OCI-LY1 (cell line): ENCODE data around the gene PRPF6.

ENCODE experiments used
- H2AFZ ChIP-seq: fragments of 200-600 bp; sonication (generic), shearing (Covaris generic); 2 replicates; pipeline ENCODE4 v1.6.0; 2014; ENCODE audit warnings: antibody characterized with exemption, mild to moderate bottlenecking, low read length
- H3F3A ChIP-seq: fragments of 200-600 bp; sonication (generic), shearing (Covaris generic); 2 replicates; pipeline ENCODE4 v1.6.0; 2014; ENCODE audit warnings: mild to moderate bottlenecking, antibody characterized with exemption, low read length, moderate library complexity; ENCODE audit not compliant: insufficient read depth
- H3K27ac ChIP-seq: fragments of 200-600 bp; sonication (generic); 2 replicates; pipeline ENCODE4 v1.5.1; 2014; ENCODE audit warnings: low read length, mixed run types, mild to moderate bottlenecking, low read depth; ENCODE audit not compliant: poor library complexity, severe bottlenecking
- H3K27me3 ChIP-seq: fragments of 200-600 bp; sonication (generic); 2 replicates; pipeline ENCODE4 v1.6.0; 2014; ENCODE audit warnings: antibody characterized with exemption, mild to moderate bottlenecking, low read length, moderate library complexity; ENCODE audit not compliant: insufficient read depth
- H3K36me3 ChIP-seq: fragments of 200-600 bp; sonication (generic); 2 replicates; pipeline ENCODE4 v1.6.1; 2014; ENCODE audit warnings: mild to moderate bottlenecking, antibody characterized with exemption, low read length, moderate library complexity, mixed read lengths; ENCODE audit not compliant: insufficient read depth
- H3K4me1 ChIP-seq: fragments of 200-600 bp; sonication (generic); 2 replicates; pipeline ENCODE4 v1.5.1; 2014; ENCODE audit warnings: mild to moderate bottlenecking, low read length, moderate library complexity; ENCODE audit not compliant: insufficient read depth, severe bottlenecking
- H3K4me2 ChIP-seq: fragments of 200-600 bp; sonication (generic), shearing (Covaris generic); 2 replicates; pipeline ENCODE4 v1.6.1; 2014; ENCODE audit warnings: low read length
- H3K4me3 ChIP-seq: fragments of 200-600 bp; sonication (generic); 2 replicates; pipeline ENCODE4 v1.5.1; 2014; ENCODE audit warnings: low read length, low read depth, mild to moderate bottlenecking, mixed read lengths; ENCODE audit not compliant: poor library complexity, severe bottlenecking
- H3K79me2 ChIP-seq: fragments of 200-600 bp; shearing (Covaris generic); 2 replicates; pipeline ENCODE4 v1.6.1; 2016; ENCODE audit warnings: mixed run types, low read length, mixed read lengths; ENCODE audit not compliant: insufficient read depth
- H3K9ac ChIP-seq: fragments of 200-600 bp; sonication (generic), shearing (Covaris generic); 2 replicates; pipeline ENCODE4 v1.6.1; 2014; ENCODE audit warnings: mild to moderate bottlenecking, low read length, mixed read lengths
- H3K9me2 ChIP-seq: fragments of 200-600 bp; sonication (generic), shearing (Covaris generic); 2 replicates; pipeline ENCODE4 v1.6.1; 2014; ENCODE audit warnings: low read depth, mild to moderate bottlenecking, low read length, mixed read lengths
- H3K9me3 ChIP-seq: fragments of 200-600 bp; shearing (Covaris generic); 2 replicates; pipeline ENCODE4 v1.6.1; 2014; ENCODE audit warnings: low read length, mixed read lengths
- H4K20me1 ChIP-seq: fragments of 200-600 bp; sonication (generic), shearing (Covaris generic); 2 replicates; pipeline ENCODE4 v1.6.0; 2016; ENCODE audit warnings: mild to moderate bottlenecking, low read length; ENCODE audit not compliant: insufficient read depth
- CTCF ChIP-seq: fragments of 200-600 bp; sonication (generic), shearing (Covaris generic); IDR thresholded peaks from 2 replicates; pipeline ENCODE4 v1.5.1; 2017; ENCODE audit warnings: mild to moderate bottlenecking, antibody characterized with exemption, low read length, moderate library complexity, mixed read lengths
- EZH2 ChIP-seq: fragments of 200-600 bp; sonication (generic), shearing (Covaris generic); IDR thresholded peaks from 2 replicates; pipeline ENCODE4 v1.8.0; 2017; ENCODE audit warnings: borderline replicate concordance, mixed run types, mild to moderate bottlenecking, antibody characterized with exemption, low read length, moderate library complexity, mixed read lengths

The PRPF6 gene

GRCh38 chr20:63942969-63943807, 37.7 kb upstream of the PRPF6 start:
- Histone ChIP-seq H3K4me3 (no peak overlapping the region), H3K9me2 (no peaks in the 10 kb centered on the region), H4K20me1 (no peaks in the 10 kb centered on the region), H3K9ac (no peak overlapping the region), H3F3A (no peaks in the 10 kb centered on the region), H3K27ac (no peak overlapping the region), H3K9me3 (no peaks in the 10 kb centered on the region), H3K27me3 (no peaks in the 10 kb centered on the region), H3K79me2 (no peaks in the 10 kb centered on the region), H3K4me1 (peaks cover 15% of the 10 kb centered on the region), H2AFZ (no peak overlapping the region), H3K36me3 (peaks cover 47% of the 10 kb centered on the region), H3K4me2 (no peak overlapping the region)
- TF ChIP-seq EZH2 = no peak
- TF ChIP-seq CTCF = no peak

- no peaks in the 10 kb centered on the region for H3K9me2 ChIP-seq
- peaks cover 45% of the 10 kb centered on the region for H3K36me3 ChIP-seq
- H3K27me3 ChIP-seq = no peaks in the 10 kb centered on the region
- peaks cover 17% of the 10 kb centered on the region for H3K4me1 ChIP-seq
- no peak overlapping the region for H3K4me3 ChIP-seq
- H3F3A ChIP-seq = no peaks in the 10 kb centered on the region
- no peak overlapping the region for H3K27ac ChIP-seq
- H3K4me2 ChIP-seq = no peak overlapping the region
- TF ChIP-seq CTCF (no peak), EZH2 (no peak)
- H3K79me2 ChIP-seq = no peaks in the 10 kb centered on the region
- no peak overlapping the region for H3K9ac ChIP-seq
- H3K9me3 ChIP-seq = no peaks in the 10 kb centered on the region
- no peaks in the 10 kb centered on the region for H4K20me1 ChIP-seq
- no peak overlapping the region for H2AFZ ChIP-seq
Measured at GRCh38 chr20:63943808-63944077, 37.2 kb upstream of the PRPF6 start.

GRCh38 chr20:63944078-63944941, 36.6 kb upstream of the PRPF6 start:
- H3K9ac ChIP-seq = no peak overlapping the region
- no peaks in the 10 kb centered on the region for H3F3A ChIP-seq
- peaks cover 40% of the 10 kb centered on the region for H3K36me3 ChIP-seq
- H3K4me3 ChIP-seq = no peak overlapping the region
- no peaks in the 10 kb centered on the region for H3K9me2 ChIP-seq
- H3K4me1 ChIP-seq = peaks cover 23% of the 10 kb centered on the region
- H3K9me3 ChIP-seq = no peaks in the 10 kb centered on the region
- no peak overlapping the region for H2AFZ ChIP-seq
- no peak overlapping the region for H3K27ac ChIP-seq
- H3K4me2 ChIP-seq = no peak overlapping the region
- TF ChIP-seq CTCF (no peak), EZH2 (no peak)
- H4K20me1 ChIP-seq = no peaks in the 10 kb centered on the region
- no peaks in the 10 kb centered on the region for H3K79me2 ChIP-seq
- H3K27me3 ChIP-seq = no peaks in the 10 kb centered on the region
